Vagina (tissue), 2 donors: ENCODE data around the gene ACACA. TPM values are rescaled to one million over a fixed set of nuclear protein-coding genes. Genes with fewer than 3 reads are reported as not detected.

ENCODE experiments used
- DNase-seq, 2 donors: peaks; one replicate each; pipeline ENCODE4 v3.0.0-alpha.2; 2017; ENCODE audit errors: extremely low spot score in 2 of 2
- H3K27ac ChIP-seq: fragments of 200-600 bp; sonication (generic); one replicate; pipeline ENCODE4 v1.5.1; 2019
- H3K27me3 ChIP-seq: fragments of 200-600 bp; sonication (generic); one replicate; pipeline ENCODE4 v1.5.1; 2019
- H3K36me3 ChIP-seq, 2 donors: fragments of 200-600 bp; sonication (generic); one replicate each; pipeline ENCODE4 v1.5.1; 2017 to 2019
- H3K4me1 ChIP-seq: fragments of 200-600 bp; sonication (generic); one replicate; pipeline ENCODE4 v1.5.1; 2019
- H3K4me3 ChIP-seq, 2 donors: fragments of 200-600 bp; sonication (generic); 1 replicate in 1 of 2; 2 replicates in 1 of 2; pipeline ENCODE4 v1.5.1; 2016 to 2019
- H3K9me3 ChIP-seq: fragments of 200-600 bp; sonication (generic); one replicate; pipeline ENCODE4 v1.5.1; 2019
- CTCF ChIP-seq, 3 experiments: fragments of 450-650 bp in 2 of 3; fragments of 200-600 bp in 1 of 3; sonication (generic) in 1 of 3; IDR thresholded peaks; one replicate each; pipeline ENCODE4 v1.5.1; 2017 to 2019; ENCODE audit warnings: antibody characterized with exemption in 3 of 3, mild to moderate bottlenecking in 2 of 3, moderate library complexity in 2 of 3
- POLR2A ChIP-seq, 2 donors: fragments of 450-650 bp; IDR thresholded peaks; one replicate each; pipeline ENCODE4 v1.6.1; 2017; ENCODE audit warnings: antibody characterized with exemption in 2 of 2, mild to moderate bottlenecking in 2 of 2, moderate library complexity in 2 of 2
- POLR2AphosphoS5 ChIP-seq, 2 donors: sonication (generic); formaldehyde crosslinking; IDR thresholded peaks; one replicate each; pipeline ENCODE4 v1.9.0; 2017; ENCODE audit warnings: antibody characterized with exemption in 2 of 2, mild to moderate bottlenecking in 2 of 2, low read depth in 1 of 2; ENCODE audit not compliant: insufficient read depth in 1 of 2
- intact Hi-C: fragments of 100-400 bp; cut with DNase I; formaldehyde crosslinking; loops from one replicate; pipeline ENCODE4 v1.15.1; 2023
- total RNA-seq: library from RNA; depleted of rRNA; stranded (reverse); fragments of >200 nt; gene quantifications from one replicate; pipeline ENCODE4 v1.2.3, GENCODE V29; 2016

Gene ACACA
- total RNA-seq, 1 donor from 2014 or later, result 44.7 TPM

GRCh38 chr17:37097154-37097553 is 309.5 kb downstream of the ACACA start:
- intact Hi-C loops, result no loop called here
- DNase-seq, result no peak
- no peak overlapping the region for H3K27ac ChIP-seq
- H3K9me3 ChIP-seq, result no peaks in the 10 kb centered on the region
- H3K36me3 ChIP-seq, result peaks cover 0 to 33% of the 10 kb centered on the region in 2 donors
- no peaks in the 10 kb centered on the region for H3K27me3 ChIP-seq
- TF ChIP-seq POLR2A (IDR thresholded peaks at IDR 0.05), result no peak
- no peak for TF ChIP-seq CTCF (IDR thresholded peaks at IDR 0.05)
- TF ChIP-seq POLR2AphosphoS5 (IDR thresholded peaks at IDR 0.05; ENCODE audit: insufficient read depth in 1 of 2, low read depth in 1 of 2), result no peak
- no peak overlapping the region for H3K4me3 ChIP-seq
- no peaks in the 10 kb centered on the region for H3K4me1 ChIP-seq

DNA sequence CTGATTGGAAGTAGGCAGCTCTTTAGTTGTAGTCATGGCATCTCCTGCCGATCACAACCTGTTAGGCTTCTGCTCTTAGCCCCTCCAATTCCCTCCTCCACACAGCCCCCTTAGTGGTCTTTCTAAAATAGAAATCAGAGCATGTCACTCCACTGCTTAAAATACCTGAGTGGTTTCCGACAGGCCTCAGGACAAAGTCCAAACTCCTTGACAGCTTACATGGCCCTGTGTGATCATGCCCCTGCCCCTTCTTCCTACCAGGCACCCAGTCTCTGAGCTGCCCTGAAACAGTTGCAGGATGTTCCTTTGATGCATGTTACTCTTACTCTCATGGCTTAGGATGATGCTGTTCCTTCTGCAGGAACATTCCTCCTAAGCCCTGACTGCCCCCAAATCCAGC is 310.6 kb downstream of the ACACA start:
- DNase-seq, result no peak
- no peaks in the 10 kb centered on the region for H3K27me3 ChIP-seq
- no peaks in the 10 kb centered on the region for H3K9me3 ChIP-seq
- H3K4me3 ChIP-seq, result no peak overlapping the region
- intact Hi-C loops, result no loop called here
- H3K36me3 ChIP-seq, result peaks cover 0 to 33% of the 10 kb centered on the region in 2 donors
- H3K27ac ChIP-seq, result no peak overlapping the region
- H3K4me1 ChIP-seq, result no peaks in the 10 kb centered on the region
- TF ChIP-seq POLR2AphosphoS5 (IDR thresholded peaks at IDR 0.05; ENCODE audit: insufficient read depth in 1 of 2, low read depth in 1 of 2) (no peak), POLR2A (IDR thresholded peaks at IDR 0.05) (no peak), CTCF (IDR thresholded peaks at IDR 0.05) (no peak)

- H3K4me3 ChIP-seq, result no peak overlapping the region
- H3K36me3 ChIP-seq, result peaks cover 0 to 33% of the 10 kb centered on the region in 2 donors
- no peak overlapping the region for H3K27ac ChIP-seq
- no peaks in the 10 kb centered on the region for H3K27me3 ChIP-seq
- no peak for DNase-seq
- intact Hi-C loops, result no loop called here
- no peaks in the 10 kb centered on the region for H3K9me3 ChIP-seq
- no peaks in the 10 kb centered on the region for H3K4me1 ChIP-seq
- TF ChIP-seq CTCF (IDR thresholded peaks at IDR 0.05) (no peak), POLR2A (IDR thresholded peaks at IDR 0.05) (no peak), POLR2AphosphoS5 (IDR thresholded peaks at IDR 0.05; ENCODE audit: insufficient read depth in 1 of 2, low read depth in 1 of 2) (no peak)
Observed at GRCh38 chr17:37094391-37094790, 312.2 kb downstream of the ACACA start.

DNA sequence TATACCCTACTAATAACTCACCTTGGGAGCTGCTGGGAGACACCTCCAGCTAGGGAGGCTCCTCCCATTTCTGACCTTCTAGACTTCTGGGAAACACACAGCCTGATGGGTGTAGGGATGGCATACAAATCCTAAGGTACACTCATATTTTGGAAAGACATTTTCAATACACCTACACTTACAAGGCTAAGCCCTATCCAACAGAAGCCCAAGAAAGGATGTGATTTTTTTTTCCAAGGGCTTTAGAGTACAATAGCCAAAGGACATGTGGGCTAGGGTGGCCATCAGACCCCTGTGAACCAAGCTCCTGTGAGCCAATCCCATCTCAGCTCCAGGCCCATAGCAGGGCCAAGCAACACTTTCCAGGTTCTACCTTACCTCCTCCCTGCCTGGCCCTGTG is 313.9 kb downstream of the ACACA start:
- intact Hi-C loops, result no loop called here
- no peak overlapping the region for H3K27ac ChIP-seq
- no peaks in the 10 kb centered on the region for H3K9me3 ChIP-seq
- peaks cover 0 to 33% of the 10 kb centered on the region in 2 donors for H3K36me3 ChIP-seq
- H3K4me3 ChIP-seq, result no peak overlapping the region
- DNase-seq, result no peak
- no peaks in the 10 kb centered on the region for H3K27me3 ChIP-seq
- no peaks in the 10 kb centered on the region for H3K4me1 ChIP-seq
- no peak for TF ChIP-seq POLR2AphosphoS5 (IDR thresholded peaks at IDR 0.05; ENCODE audit: insufficient read depth in 1 of 2, low read depth in 1 of 2)
- no peak for TF ChIP-seq POLR2A (IDR thresholded peaks at IDR 0.05)
- no peak for TF ChIP-seq CTCF (IDR thresholded peaks at IDR 0.05)

- TF ChIP-seq CTCF (IDR thresholded peaks at IDR 0.05) (no peak), POLR2A (IDR thresholded peaks at IDR 0.05) (no peak), POLR2AphosphoS5 (IDR thresholded peaks at IDR 0.05; ENCODE audit: insufficient read depth in 1 of 2, low read depth in 1 of 2) (no peak)
- no peaks in the 10 kb centered on the region for H3K9me3 ChIP-seq
- H3K4me3 ChIP-seq, result no peak overlapping the region
- no peaks in the 10 kb centered on the region for H3K27me3 ChIP-seq
- no peak overlapping the region for H3K27ac ChIP-seq
- H3K4me1 ChIP-seq, result no peaks in the 10 kb centered on the region
- DNase-seq, result no peak
- intact Hi-C loops, result no loop called here
- H3K36me3 ChIP-seq, result peaks cover 0 to 33% of the 10 kb centered on the region in 2 donors
Observed at GRCh38 chr17:37092071-37092470, 314.6 kb downstream of the ACACA start.
